Measurements from ENCODE around the gene ADRA2B.
A peak's percentile ranks its signal among the peaks of the same experiment; 100 is the strongest.

The ADRA2B gene

DNA sequence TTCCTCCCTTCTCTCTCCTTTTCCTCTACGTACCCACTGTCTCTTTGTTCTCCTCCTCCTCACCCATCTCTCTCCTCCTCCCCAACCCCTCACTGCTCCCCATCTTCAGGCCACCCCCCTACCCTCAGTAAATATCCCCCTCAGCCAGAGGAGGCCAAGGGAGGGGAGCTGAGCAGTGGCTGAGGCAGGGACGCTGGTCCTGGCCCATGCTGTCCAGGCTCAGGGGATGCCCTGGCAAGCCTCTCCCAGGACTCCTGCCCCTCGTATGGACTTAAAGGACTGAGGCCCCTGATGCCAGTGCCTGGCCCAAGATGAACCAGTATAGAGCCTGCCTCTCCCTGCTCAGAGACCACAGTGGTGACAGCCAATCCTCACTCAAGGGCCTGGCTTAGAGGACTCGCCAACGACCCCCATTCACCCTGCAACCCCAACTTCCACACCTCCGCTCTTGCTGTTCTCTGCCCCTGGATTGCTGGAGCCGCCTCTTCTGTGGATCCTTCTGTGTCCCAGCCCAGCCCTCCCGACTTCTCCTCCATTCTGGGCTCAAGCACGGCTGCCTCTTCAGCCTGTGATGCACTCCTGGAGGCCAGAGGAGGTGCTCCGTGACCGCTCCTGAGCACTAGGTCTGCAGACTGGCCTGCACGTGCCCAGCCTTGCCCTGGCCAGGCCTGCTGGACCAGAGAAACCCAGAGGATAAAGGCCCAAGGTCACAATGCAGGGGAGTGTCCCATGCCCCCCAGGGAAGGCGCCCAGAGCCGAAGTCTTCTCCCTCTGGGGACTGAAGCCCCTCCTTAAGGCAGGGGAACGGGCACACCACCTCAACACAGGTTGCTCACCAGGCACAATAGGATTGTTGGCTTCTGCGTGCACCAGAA, 38.4 kb upstream of the ADRA2B start:
- DNase-seq (ENCODE audit: insufficient read length, low spot score) (no peak), FAIRE-seq (no peak)
- no peak for TF ChIP-seq POLR2A (IDR thresholded peaks at IDR 0.05; ENCODE audit: low read depth, low read length)

DNA sequence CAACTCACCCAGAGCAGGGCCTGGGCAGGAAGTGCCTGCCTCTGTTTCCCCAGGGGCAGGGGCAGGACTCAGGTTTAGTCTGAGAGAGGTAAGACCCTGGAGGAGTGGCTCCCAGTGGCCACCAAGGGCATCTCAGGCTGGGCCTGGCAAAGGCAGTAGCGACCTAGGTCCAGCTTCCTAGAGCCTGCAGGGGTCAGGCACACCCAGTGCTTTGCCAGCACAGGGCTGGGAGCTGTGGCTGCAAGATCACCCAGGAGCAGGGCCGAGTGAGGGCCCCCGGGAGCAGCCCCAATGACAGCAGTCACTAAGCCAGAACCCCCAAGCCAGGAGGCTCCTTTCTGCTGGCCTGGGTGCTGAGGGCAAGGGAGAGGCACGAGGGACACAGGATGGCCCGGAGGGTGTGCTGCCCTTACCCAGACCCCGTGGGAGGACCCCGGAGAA, 37.6 kb upstream of the ADRA2B start:
- TF ChIP-seq POLR2A (IDR thresholded peaks at IDR 0.05; ENCODE audit: low read depth, low read length) = no peak
- DNase-seq (ENCODE audit: insufficient read length, low spot score) (no peak), FAIRE-seq (no peak)

DNA sequence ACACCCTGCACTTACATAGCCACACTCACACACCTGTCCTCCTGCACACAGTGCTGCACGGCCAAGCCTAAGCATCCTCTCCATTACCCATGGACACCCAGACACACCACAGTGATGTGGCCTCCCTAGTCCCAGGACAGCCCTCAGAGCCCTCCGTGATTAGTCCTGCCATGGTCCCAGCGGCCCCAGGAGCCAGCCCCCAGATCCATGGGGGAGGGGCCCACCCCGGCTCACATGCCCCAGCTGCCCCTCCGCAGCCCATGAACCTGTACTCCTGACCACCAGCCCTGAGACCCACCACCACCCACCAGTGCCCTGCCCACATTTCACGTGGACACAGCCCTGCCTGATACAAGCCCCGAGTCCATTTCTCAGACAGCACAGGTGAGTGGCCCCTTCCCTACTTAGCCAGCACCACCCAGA, 36.9 kb upstream of the ADRA2B start:
- FAIRE-seq = no peak
- no peak for TF ChIP-seq POLR2A (IDR thresholded peaks at IDR 0.05; ENCODE audit: low read depth, low read length)
- DNase-seq (ENCODE audit: insufficient read length, low spot score) = no peak

DNA sequence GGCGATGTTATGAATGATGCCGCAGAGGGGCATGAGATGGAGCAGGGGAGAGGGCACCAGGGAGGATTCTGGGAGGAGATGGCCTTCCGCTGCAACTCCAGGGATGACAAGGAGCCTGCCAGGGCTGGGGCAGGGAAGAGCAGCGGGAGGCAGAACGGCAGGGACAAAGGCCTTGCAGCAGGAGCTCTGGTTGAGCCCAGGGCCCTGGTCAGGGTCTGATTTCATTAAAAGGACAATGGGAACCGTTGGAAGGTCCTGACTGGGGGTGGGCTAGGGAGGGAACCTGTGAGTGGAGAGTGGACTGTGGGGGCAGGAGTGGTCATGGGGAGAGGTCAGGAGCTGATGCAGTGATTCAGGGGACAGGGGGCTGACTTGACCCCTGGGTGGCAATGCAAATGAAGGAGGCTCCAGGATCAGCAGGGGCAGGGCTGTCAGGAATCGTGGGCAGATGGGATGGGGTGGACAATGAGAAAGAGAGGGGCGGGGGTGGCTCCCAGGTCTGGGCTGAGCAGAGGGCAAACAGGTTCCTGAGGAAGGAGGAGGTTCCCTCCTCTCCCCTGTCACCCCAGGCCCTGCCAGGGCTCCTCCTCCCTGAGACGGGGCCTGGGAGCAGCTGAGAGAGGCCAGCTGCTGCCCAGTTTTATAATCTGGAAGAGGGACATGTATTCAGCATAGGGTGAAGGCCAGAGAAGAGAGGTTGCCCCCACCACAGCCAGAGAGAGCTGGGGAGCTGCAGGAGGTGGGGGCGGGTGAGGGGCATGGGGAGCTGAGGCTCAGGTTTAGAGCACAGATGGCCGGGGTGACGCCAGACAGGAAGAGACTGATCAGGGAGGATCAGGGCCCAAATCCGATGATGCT, 36.2 kb upstream of the ADRA2B start:
- FAIRE-seq (no peak), DNase-seq (ENCODE audit: insufficient read length, low spot score) (no peak)
- no peak for TF ChIP-seq POLR2A (IDR thresholded peaks at IDR 0.05; ENCODE audit: low read depth, low read length)

DNA sequence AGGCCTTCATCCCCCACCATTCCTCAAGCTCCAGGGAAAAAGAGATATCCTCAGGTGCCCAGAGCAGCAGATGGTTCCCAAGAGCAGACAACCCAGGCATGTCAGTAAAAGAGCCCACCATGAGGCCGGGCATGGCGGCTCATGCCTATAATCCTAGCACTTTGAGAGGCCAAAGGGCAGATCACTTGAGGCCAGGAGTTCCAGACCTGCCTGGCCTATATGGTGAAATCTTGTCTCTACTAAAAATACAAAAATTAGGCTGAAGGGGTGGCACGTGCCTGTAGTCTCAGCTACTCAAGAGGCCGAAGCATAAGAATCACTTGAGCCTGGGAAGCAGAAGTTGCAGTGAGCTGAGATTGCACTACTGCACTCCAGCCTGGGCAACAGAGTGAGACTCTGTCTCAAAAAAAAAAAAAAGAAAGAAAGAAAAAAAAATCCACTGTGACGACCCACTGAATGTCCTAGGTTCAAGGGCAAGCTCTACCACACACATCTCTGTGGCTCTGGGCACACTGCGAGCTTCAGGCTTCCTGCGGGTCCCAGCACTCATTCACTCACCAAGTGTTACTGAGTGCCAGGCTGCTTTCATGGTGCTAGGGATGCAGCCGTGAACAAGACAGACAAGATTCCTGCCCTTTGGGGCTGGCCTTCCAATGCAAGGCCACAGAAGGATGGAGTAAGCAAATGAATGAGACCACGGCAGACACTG, 35.4 kb upstream of the ADRA2B start:
- DNase-seq (ENCODE audit: insufficient read length, low spot score) = no peak
- FAIRE-seq = no peak
- no peak for TF ChIP-seq POLR2A (IDR thresholded peaks at IDR 0.05; ENCODE audit: low read depth, low read length)

DNA sequence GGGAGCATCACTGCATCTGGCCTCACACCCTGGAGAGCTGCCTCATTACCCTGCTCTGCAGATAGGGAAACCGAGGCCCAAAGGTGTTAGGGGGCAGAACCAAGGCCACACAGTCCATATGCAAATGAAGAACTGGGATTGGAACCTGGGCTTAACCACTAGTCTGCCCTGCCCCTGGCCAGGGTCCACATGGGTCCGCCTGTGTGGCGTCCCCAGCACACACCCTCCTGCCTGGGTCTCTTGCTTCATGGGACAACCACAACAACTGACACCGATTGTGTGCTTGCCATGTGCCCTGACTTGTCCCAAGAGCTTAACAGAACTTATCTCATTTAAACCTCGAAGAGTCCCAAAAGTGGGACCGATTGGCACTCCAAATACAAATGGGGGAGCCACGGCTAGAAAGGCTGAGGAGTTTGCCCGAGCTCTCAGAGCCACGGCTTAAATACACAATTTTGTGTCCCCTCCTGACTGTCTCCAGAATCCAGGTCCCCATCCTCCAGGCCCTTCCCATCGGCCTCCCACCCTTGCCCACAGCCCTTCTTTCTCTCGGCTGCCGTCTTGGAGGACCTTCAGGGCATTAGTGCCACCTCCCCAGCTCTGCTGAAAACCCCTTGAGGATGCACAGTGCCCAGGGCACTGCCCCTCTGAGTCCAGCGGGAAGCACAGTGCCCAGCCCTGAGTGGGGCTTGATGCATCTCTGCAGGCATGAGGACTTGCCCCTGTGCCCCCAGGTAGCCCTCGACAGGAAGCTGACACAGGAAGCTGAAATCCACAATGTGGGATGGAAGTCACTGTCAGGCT, 34.6 kb upstream of the ADRA2B start:
- FAIRE-seq (no peak), DNase-seq (ENCODE audit: insufficient read length, low spot score) (no peak)
- TF ChIP-seq POLR2A (IDR thresholded peaks at IDR 0.05; ENCODE audit: low read depth, low read length) = no peak

DNA sequence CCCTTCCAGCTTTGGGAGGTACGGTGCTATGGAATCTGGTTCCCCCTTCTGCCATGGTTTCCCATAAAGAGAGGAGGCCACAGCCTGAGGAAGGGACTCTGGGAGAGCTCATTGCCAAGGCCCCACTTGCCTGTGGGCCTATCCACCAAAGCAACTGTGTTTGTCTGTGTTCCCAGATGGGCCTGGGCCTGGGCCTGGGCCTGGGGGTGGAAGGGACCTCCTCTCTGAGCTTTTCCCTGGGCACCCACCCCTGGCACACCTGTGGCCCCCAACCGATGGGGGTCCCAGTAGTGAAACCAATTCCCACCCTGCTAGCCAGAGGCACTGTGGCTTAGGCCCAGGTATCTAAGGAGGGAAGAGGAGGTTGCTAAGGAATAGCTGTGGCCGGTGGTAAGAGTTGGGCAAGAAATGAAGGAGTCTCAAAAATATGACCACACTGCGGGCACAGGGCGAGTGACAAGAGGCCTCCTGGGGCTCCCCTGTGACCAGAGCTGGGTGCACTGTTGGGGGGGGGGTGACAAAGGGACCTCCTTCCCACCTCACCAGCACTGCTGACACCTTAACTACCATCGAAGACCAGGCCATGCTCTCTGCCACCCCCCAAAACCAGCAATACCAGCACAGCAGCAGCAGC, 33.8 kb upstream of the ADRA2B start:
- TF ChIP-seq POLR2A (IDR thresholded peaks at IDR 0.05; ENCODE audit: low read depth, low read length) = no peak
- no peak for DNase-seq (ENCODE audit: insufficient read length, low spot score)
- no peak for FAIRE-seq

DNA sequence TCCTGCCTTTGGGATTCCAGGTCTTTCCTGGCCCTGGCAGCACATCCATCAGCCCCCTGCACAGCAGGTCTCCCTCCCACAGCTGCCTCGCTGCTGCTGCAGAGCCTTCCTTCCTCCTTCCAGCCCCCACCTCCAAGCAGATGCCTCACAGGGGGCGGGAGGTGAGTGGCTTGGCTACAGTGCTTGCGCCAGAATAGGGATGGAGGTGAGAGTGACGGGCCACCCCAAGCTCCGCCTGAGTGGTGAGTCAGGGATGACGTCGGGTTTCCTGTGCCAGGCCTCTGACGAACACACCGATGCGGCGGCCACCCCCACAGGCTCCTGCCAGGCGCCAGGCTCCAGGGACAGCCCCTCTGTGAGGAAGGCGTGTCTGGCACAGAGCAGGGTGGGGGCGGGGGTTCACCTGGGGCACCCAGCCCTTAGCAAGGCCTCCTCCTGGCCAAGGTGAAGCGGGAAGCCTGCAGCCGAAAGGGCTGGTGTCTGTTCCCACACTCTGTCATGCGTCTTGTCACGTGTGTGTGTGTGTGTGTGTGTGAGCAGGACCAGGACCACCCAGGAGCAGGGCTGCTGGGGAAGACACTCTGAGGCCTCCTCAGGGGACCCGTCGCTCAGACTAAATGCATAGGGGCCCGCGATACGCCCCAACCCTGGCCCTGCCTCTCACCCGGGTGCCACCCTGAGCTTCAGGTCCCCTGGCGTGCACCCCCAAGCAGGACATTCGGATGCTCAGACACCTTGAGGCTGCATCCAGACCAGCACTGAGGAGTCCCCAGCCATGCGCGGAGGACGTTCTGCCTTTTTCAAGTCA, 32.2 kb upstream of the ADRA2B start:
- FAIRE-seq = no peak
- TF ChIP-seq POLR2A (IDR thresholded peaks at IDR 0.05; ENCODE audit: low read depth, low read length) = no peak
- peak; percentile 98 for DNase-seq (ENCODE audit: insufficient read length, low spot score)

DNA sequence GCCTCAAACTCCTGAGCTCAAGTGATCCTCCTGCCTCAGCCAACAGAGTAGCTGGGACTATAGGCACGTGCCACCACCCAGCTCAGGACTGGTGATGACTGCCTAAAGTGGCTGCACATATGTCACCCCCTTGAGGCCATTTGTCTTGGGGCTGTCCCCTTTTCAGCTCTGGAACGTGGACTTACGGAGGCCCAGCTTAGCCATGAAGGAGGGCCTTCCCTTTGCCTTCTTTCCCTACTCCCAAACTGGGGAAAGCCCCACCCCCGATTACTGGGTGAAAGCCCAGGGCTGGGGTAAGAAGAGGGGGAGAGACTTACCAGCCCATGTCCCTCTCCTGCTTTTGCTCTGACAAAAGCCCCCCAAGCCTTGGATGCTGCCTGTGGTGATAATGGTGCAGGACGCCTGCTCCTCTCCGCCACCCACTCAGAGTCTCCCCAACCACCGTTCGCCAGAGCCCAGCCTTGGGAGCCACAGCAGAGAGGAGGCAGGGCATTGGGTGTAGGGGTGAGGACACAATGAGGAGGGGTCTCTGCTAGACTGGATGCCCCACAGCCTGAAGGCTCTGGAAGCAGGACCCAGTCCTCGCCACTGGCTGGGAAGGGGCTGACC, 31.3 kb upstream of the ADRA2B start:
- FAIRE-seq (no peak), DNase-seq (ENCODE audit: insufficient read length, low spot score) (no peak)
- no peak for TF ChIP-seq POLR2A (IDR thresholded peaks at IDR 0.05; ENCODE audit: low read depth, low read length)

DNA sequence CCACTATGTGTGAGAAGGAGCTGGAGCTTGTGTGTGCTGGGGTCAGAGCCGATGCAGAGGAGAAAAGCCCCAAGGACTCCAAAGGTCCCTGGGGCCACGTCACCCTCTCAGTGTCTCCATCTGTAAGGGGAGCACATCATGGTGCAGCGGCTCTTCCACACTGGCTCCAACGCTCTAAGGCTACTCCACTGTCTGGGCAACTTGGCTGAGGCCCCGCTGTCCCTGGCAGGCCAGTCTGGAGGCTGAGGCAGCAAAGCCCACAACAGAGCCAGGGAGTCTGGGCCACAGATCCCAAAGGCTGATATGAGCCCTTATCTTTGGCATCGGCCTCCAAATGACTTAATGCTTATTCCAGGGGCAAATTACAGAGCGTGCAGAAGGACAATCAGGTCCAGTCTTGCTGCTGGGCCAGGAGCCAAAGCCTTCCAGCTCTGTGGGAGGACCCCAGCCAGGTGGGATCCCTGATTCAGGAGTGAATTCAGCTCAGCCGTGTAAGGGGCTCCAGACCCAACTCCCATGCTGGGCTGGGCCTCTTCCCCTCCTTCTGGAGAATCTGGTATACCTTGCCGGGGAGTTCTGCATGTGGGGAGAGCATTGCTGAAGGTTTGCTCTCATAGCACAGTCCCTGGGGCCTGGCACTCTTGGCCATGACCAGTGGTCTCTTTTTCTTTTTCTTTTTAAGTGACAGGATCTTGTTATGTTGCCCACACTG, 30.7 kb upstream of the ADRA2B start:
- FAIRE-seq = no peak
- TF ChIP-seq POLR2A (IDR thresholded peaks at IDR 0.05; ENCODE audit: low read depth, low read length) = no peak
- DNase-seq (ENCODE audit: insufficient read length, low spot score) = no peak

Data from H54 (cell line).